Hematopoietic multipotent progenitor cell (in vitro differentiated cells): ENCODE data around the gene USP49. TPM values are rescaled to one million over a fixed set of nuclear protein-coding genes. Genes with fewer than 3 reads are reported as not detected.

Source experiments
- small RNA-seq: library from RNA; depleted of rRNA; stranded (forward); fragments of <200 nt; gene quantifications from one replicate; pipeline ENCODE3, GENCODE V24; 2012
- total RNA-seq: library from RNA; depleted of rRNA; stranded (reverse); fragments of >200 nt; gene quantifications from one replicate; pipeline ENCODE4 v1.2.3, GENCODE V29; 2012

Gene USP49
- total RNA-seq, 1 donor: 6.2 TPM

Small RNAs within 50 kb of the gene (small RNA-seq; reads per million reads assigned to genes)
- gene AL365205.2: not detected
- not detected for gene AL365205.3
- gene RF00019: not detected
- not detected for gene RF00393

Other genes with a start within 250 kb of the USP49 start
- gene TFEB, start 159.8 kb downstream of the USP49 start, total RNA-seq: 18.9 TPM
- gene PGC, start 148.0 kb downstream of the USP49 start, total RNA-seq: not detected
- gene FRS3, start 115.5 kb downstream of the USP49 start, total RNA-seq: 8.9 TPM
- gene PRICKLE4, start 114.6 kb downstream of the USP49 start, total RNA-seq: 4.6 TPM
- gene TOMM6, start 107.7 kb downstream of the USP49 start, total RNA-seq: 74.3 TPM
- gene MED20, start 25.8 kb upstream of the USP49 start, total RNA-seq: 23.7 TPM
- gene BYSL, start 26.1 kb upstream of the USP49 start, total RNA-seq: 14.3 TPM
- gene CCND3, start 46.4 kb upstream of the USP49 start, total RNA-seq: 141 TPM
- gene TAF8, start 155.1 kb upstream of the USP49 start, total RNA-seq: 32.0 TPM
- gene C6orf132, start 247.2 kb upstream of the USP49 start, total RNA-seq: under 0.01 TPM